Vagina (tissue), 2 donors: ENCODE results near the gene BLNK.

Source experiments
- CTCF ChIP-seq, 3 experiments: fragments of 450-650 bp in 2 of 3; fragments of 200-600 bp in 1 of 3; sonication (generic) in 1 of 3; IDR thresholded peaks; one replicate each; pipeline ENCODE4 v1.5.1; 2017 to 2019; ENCODE audit warnings: antibody characterized with exemption in 3 of 3, mild to moderate bottlenecking in 2 of 3, moderate library complexity in 2 of 3
- POLR2A ChIP-seq, 2 donors: fragments of 450-650 bp; IDR thresholded peaks; one replicate each; pipeline ENCODE4 v1.6.1; 2017; ENCODE audit warnings: antibody characterized with exemption in 2 of 2, mild to moderate bottlenecking in 2 of 2, moderate library complexity in 2 of 2
- POLR2AphosphoS5 ChIP-seq, 2 donors: sonication (generic); formaldehyde crosslinking; IDR thresholded peaks; one replicate each; pipeline ENCODE4 v1.9.0; 2017; ENCODE audit warnings: antibody characterized with exemption in 2 of 2, mild to moderate bottlenecking in 2 of 2, low read depth in 1 of 2; ENCODE audit not compliant: insufficient read depth in 1 of 2

- TF ChIP-seq CTCF (IDR thresholded peaks at IDR 0.05) (no peak), POLR2AphosphoS5 (IDR thresholded peaks at IDR 0.05; ENCODE audit: insufficient read depth in 1 of 2, low read depth in 1 of 2) (no peak), POLR2A (IDR thresholded peaks at IDR 0.05) (no peak)
Observed at GRCh38 chr10:96153070-96153469, 118.3 kb downstream of the BLNK start.
